Endothelial cell of umbilical vein (primary cell): Measurements from ENCODE around the gene ANP32A. TPM values are rescaled to one million over a fixed set of nuclear protein-coding genes. Genes with fewer than 3 reads are reported as not detected.

ENCODE experiments used
- BruUV-seq: library from RNA; stranded (reverse); fragments of 400-500 nt; replicated peaks from 2 replicates; lab custom pipeline; 2021; lab: Mats Ljungman, UMichigan
- CTCF ChIA-PET: fragments of 300-600, 350-600 bp; sonication (Branson Sonifier 250); formaldehyde crosslinking; loops from one replicate; lab custom pipeline; 2021; ENCODE audit warnings: antibody characterized with exemption, inconsistent platforms; lab: Charles Lee
- POLR2A ChIA-PET: fragments of 300-600, 350-600 bp; sonication (Branson Sonifier 250); formaldehyde crosslinking; loops from one replicate; lab custom pipeline; 2021; ENCODE audit warnings: antibody characterized with exemption, inconsistent platforms; lab: Charles Lee
- DNase-seq: peaks from one replicate; pipeline ENCODE4 v3.0.0-alpha.2; 2011; ENCODE audit warnings: low read depth, low spot score
- FAIRE-seq: peaks from 2 replicates; lab custom pipeline; 2011; peaks lifted over from hg19 to GRCh38; lab: Jason Lieb, UNC
- H2AFZ ChIP-seq: 2 replicates; pipeline ENCODE4 v1.6.0; 2012; ENCODE audit warnings: low read depth, low read length, control low read depth, inconsistent platforms
- H3K27ac ChIP-seq: 2 replicates; pipeline ENCODE4 v1.5.1; 2011; ENCODE audit warnings: low read depth, mild to moderate bottlenecking, control low read depth, low read length, moderate library complexity; ENCODE audit not compliant: insufficient read depth
- H3K27me3 ChIP-seq, 2 experiments: 2 replicates each; pipeline versions ENCODE4 v1.6.0 to v1.6.1; 2011; ENCODE audit warnings: low read length in 2 of 2, mixed read lengths in 1 of 2; ENCODE audit not compliant: control insufficient read depth in 2 of 2, insufficient read depth in 2 of 2
- H3K36me3 ChIP-seq, 2 experiments: 2 replicates in 1 of 2; 3 replicates in 1 of 2; pipeline ENCODE4 v1.5.1; 2011; ENCODE audit warnings: low read length in 2 of 2, mild to moderate bottlenecking in 1 of 2, moderate library complexity in 1 of 2; ENCODE audit not compliant: control insufficient read depth in 2 of 2, insufficient read depth in 2 of 2; ENCODE audit errors: extremely low read depth in 1 of 2
- H3K4me1 ChIP-seq: 3 replicates; pipeline ENCODE4 v1.5.1; 2011; ENCODE audit warnings: mild to moderate bottlenecking, low read length; ENCODE audit not compliant: control insufficient read depth, insufficient read depth; ENCODE audit errors: extremely low read depth
- H3K4me2 ChIP-seq: 2 replicates; pipeline ENCODE4 v1.6.1; 2011; ENCODE audit warnings: low read length, control low read depth, mixed read lengths; ENCODE audit not compliant: insufficient read depth
- H3K4me3 ChIP-seq, 3 experiments: fragments of 200-600 bp in 1 of 3; sonication (generic), shearing (Covaris generic) in 1 of 3; replicated peaks in 1 of 3; 2 replicates each; pipeline ENCODE4 v1.5.1; 2011 to 2016; ENCODE audit warnings: control low read depth in 3 of 3, low read length in 3 of 3, mild to moderate bottlenecking in 2 of 3, inconsistent platforms in 1 of 3, low read depth in 1 of 3, moderate library complexity in 1 of 3; ENCODE audit not compliant: insufficient read depth in 1 of 3
- H3K79me2 ChIP-seq: 2 replicates; pipeline ENCODE4 v1.6.0; 2012; ENCODE audit warnings: low read length, inconsistent platforms; ENCODE audit not compliant: control insufficient read depth, insufficient read depth
- H3K9ac ChIP-seq: replicated peaks from 2 replicates; pipeline ENCODE3; 2011; ENCODE audit warnings: low read length, control low read depth; ENCODE audit not compliant: insufficient read depth; ENCODE audit errors: extremely low read depth
- H3K9me1 ChIP-seq: replicated peaks from 3 replicates; pipeline ENCODE4 v1.6.0; 2011; ENCODE audit warnings: mild to moderate bottlenecking, low read length; ENCODE audit not compliant: control insufficient read depth, insufficient read depth; ENCODE audit errors: extremely low read depth
- H3K9me3 ChIP-seq: replicated peaks from 2 replicates; pipeline ENCODE4 v1.5.1; 2012; ENCODE audit warnings: low read length, inconsistent platforms; ENCODE audit not compliant: control insufficient read depth, insufficient read depth
- H4K20me1 ChIP-seq: replicated peaks from 2 replicates; pipeline ENCODE3; 2011; ENCODE audit warnings: mild to moderate bottlenecking, low read length; ENCODE audit not compliant: control insufficient read depth, insufficient read depth; ENCODE audit errors: extremely low read depth
- EZH2 ChIP-seq: IDR thresholded peaks from 2 replicates; pipeline ENCODE4 v1.6.1; 2012; ENCODE audit warnings: borderline replicate concordance, low read depth, mild to moderate bottlenecking, moderate library complexity, low read length, inconsistent platforms; ENCODE audit not compliant: severe bottlenecking
- FOS ChIP-seq: IDR thresholded peaks from 2 replicates; pipeline ENCODE4 v1.6.1; 2011; ENCODE audit warnings: mild to moderate bottlenecking, low read length, moderate library complexity, borderline replicate concordance; ENCODE audit not compliant: insufficient read depth
- JUN ChIP-seq: IDR thresholded peaks from 2 replicates; pipeline ENCODE4 v1.6.1; 2011; ENCODE audit warnings: borderline replicate concordance, low read depth; ENCODE audit not compliant: insufficient read length, insufficient read depth
- MYC ChIP-seq: IDR thresholded peaks from one replicate; pipeline ENCODE4 v1.6.1; 2011; ENCODE audit warnings: mild to moderate bottlenecking, low read depth, low read length
- POLR2A ChIP-seq: IDR thresholded peaks from 2 replicates; pipeline ENCODE4 v1.6.1; 2012; ENCODE audit warnings: low read depth, mild to moderate bottlenecking, control low read depth, low read length
- POLR2AphosphoS5 ChIP-seq: IDR thresholded peaks from 2 replicates; pipeline ENCODE4 v1.6.1; 2012; ENCODE audit warnings: low read depth, mild to moderate bottlenecking, control low read depth, low read length, moderate library complexity; ENCODE audit not compliant: insufficient read depth
- dilution Hi-C: fragments of 300-500 bp; cut with MboI; formaldehyde crosslinking; loops from one replicate; pipeline ENCODE4 v1.15.0; 2019; ENCODE audit warnings: low sequenced_read_pairs; ENCODE audit not compliant: extremely low pct_ligation_motif_present
- intact Hi-C: fragments of 100-400 bp; cut with micrococcal nuclease; formaldehyde crosslinking; loops from one replicate; pipeline ENCODE4 v1.10.0; 2022
- polyA plus RNA-seq, 4 experiments: library from polyadenylated mRNA; depleted of rRNA in 3 of 4; stranded (reverse) in 3 of 4; unstranded in 1 of 4; fragments of >200 nt; gene quantifications; 2 replicates each; pipeline versions ENCODE4 v1.2.1 to v1.2.3, GENCODE V29; 2011 to 2012; ENCODE audit warnings: missing spikeins in 1 of 4
- total RNA-seq: library from RNA; stranded (reverse); gene quantifications from 2 replicates; pipeline ENCODE4 v1.2.3, GENCODE V29; 2021
- TF ChIP-seq, protein P1 (sequence below), 2 donors: IDR thresholded peaks; 1 replicate in 1 of 2; 2 replicates in 1 of 2; pipeline ENCODE4 v1.5.1; 2011; ENCODE audit warnings: low read length in 2 of 2, mild to moderate bottlenecking in 2 of 2, moderate library complexity in 2 of 2, control low read depth in 1 of 2, inconsistent platforms in 1 of 2, low read depth in 1 of 2; ENCODE audit not compliant: insufficient read depth in 1 of 2; ENCODE audit errors: extremely low read depth in 1 of 2
- TF ChIP-seq, protein P2 (sequence below): IDR thresholded peaks from 2 replicates; pipeline ENCODE4 v1.6.1; 2011; ENCODE audit not compliant: insufficient read depth, insufficient read length

Gene ANP32A
- total and polyA plus RNA-seq, 2 donors (not counting 3 experiments of a cell fraction or from before 2014, with no cell fraction given) = 37.9 to 169 TPM

GRCh38 chr15:68843425-68844311 is 23.0 kb upstream of the ANP32A start:
- Histone ChIP-seq H3K9me3 (no peaks in the 10 kb centered on the region), H3K36me3 (no peaks in the 10 kb centered on the region), H3K4me1 (peaks cover 2% of the 10 kb centered on the region), H3K27me3 (peaks cover 31 to 60% of the 10 kb centered on the region in 2 experiments), H3K9ac (no peak overlapping the region), H3K27ac (no peak overlapping the region), H3K4me2 (peak overlapping the region; percentile 27), H4K20me1 (no peaks in the 10 kb centered on the region), H3K4me3 (peak overlapping the region in 1 of 3 experiments; percentile 25), H3K79me2 (no peaks in the 10 kb centered on the region), H3K9me1 (no peaks in the 10 kb centered on the region), H2AFZ (no peak overlapping the region)
- no TSS peak for BruUV-seq
- TF ChIP-seq, protein P1, sequence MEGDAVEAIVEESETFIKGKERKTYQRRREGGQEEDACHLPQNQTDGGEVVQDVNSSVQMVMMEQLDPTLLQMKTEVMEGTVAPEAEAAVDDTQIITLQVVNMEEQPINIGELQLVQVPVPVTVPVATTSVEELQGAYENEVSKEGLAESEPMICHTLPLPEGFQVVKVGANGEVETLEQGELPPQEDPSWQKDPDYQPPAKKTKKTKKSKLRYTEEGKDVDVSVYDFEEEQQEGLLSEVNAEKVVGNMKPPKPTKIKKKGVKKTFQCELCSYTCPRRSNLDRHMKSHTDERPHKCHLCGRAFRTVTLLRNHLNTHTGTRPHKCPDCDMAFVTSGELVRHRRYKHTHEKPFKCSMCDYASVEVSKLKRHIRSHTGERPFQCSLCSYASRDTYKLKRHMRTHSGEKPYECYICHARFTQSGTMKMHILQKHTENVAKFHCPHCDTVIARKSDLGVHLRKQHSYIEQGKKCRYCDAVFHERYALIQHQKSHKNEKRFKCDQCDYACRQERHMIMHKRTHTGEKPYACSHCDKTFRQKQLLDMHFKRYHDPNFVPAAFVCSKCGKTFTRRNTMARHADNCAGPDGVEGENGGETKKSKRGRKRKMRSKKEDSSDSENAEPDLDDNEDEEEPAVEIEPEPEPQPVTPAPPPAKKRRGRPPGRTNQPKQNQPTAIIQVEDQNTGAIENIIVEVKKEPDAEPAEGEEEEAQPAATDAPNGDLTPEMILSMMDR (IDR thresholded peaks at IDR 0.05; ENCODE audit: extremely low read depth in 1 of 2, insufficient read depth in 1 of 2, low read depth in 1 of 2, low read length in 2 of 2) = no peak
- TF ChIP-seq POLR2AphosphoS5 (no peak), POLR2A (no peak), FOS (no peak), MYC (no peak), EZH2 (peak; percentile 74), JUN (no peak)
- TF ChIP-seq, protein P2, sequence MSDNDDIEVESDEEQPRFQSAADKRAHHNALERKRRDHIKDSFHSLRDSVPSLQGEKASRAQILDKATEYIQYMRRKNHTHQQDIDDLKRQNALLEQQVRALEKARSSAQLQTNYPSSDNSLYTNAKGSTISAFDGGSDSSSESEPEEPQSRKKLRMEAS = no peak
- POLR2A ChIA-PET = no interaction called here
- intact Hi-C loops (no loop called here), dilution Hi-C loops (no loop called here)
- FAIRE-seq (no peak), DNase-seq (peak; percentile 50)
- CTCF ChIA-PET = interaction anchor here (0.9 to 1.4 kb wide), 2 partner anchors 15 to 32 kb away, joined by 3 read pairs; no protein-coding TSS in a partner anchor
